HG03139 (cell line): ENCODE measurements around the gene ZCCHC24.

Source experiments
- ATAC-seq: cut with Tn5 transposase; IDR thresholded peaks from one replicate; pipeline ENCODE4 v1.9.1; 2021; ENCODE audit not compliant: unreplicated experiment

ZCCHC24 gene

DNA sequence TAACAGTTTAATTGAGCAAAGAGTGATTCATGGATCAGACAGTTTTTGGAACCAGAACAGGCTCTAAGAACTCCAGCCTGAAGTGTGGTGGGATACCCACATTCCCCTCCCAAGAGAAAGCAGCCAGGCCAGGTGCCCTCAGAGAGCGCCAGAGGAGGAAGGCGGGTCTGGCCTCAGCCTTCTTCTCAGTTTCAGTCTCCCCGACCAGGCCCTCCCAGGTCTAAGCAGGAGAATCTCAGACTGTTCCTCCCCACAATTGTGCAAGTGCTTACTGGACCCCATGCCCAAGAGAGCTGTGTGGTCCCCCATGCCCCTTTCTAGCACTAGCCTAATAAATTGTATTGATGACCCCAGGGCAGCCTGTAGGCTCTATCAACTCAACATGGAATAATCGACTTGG is 72.6 kb downstream of the ZCCHC24 start:
- no peak for ATAC-seq

DNA sequence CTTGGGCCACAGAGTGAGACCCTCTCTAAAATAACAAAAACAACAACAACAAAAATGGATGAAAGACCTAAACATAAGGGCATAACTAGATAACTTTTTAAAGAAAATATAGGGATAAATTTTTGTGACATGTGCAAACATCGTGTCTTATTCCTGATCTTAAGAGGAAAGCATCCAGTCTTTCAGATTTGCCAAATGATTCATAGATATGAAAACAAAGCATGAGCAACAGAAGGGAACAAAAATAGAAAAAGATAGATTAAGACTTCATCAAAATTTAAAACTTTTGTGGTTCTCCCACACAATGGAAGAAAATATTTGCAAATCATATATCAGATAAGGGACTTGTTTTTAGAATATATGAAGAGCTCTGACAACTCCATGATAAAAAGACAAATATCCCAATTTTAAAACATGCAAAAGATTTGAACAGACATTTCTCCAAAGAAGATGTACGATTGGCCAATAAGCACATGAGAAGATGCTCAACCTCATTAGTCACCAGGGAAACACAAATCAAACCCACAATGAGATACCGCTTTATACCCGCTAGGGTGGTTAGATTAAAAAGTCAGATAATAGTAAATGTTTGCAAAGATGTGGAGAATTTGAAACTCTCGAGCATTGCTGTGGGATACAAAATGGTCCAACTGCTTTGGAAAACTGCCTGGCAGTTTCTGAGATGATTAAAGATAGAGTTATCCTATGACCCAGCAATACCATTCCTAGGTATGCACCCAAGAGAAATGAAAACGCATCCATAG is 77.8 kb downstream of the ZCCHC24 start:
- ATAC-seq = no peak

DNA sequence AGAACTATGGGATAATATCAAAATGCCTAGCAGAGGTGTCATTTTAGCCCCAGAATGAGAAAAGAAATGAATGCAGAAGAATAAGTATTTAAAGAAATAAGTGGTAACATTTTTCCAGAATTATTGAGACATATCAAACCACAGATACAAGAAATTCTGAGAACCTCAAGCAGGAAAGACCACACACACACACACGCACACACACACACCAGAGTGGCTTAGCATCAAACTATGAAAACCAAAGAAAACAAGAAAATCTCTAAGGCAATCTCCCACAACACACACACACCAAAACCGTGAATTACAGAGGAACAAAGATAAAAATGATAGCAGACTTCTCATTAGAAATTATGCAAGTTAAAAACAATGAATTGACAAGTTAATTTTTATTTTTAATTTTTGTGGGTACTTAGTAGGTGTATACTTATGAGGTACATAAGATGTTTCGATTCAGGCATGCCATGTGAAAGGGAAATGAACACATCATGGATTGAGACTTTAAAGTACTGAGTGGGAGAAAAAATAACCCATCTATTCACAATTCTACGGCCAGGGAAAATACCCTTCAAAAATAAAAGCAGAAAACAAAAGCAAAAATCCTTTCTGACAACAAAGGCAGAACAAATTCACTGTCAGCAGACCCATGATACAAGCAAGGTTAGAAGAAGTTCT is 83.6 kb downstream of the ZCCHC24 start:
- no peak for ATAC-seq

DNA sequence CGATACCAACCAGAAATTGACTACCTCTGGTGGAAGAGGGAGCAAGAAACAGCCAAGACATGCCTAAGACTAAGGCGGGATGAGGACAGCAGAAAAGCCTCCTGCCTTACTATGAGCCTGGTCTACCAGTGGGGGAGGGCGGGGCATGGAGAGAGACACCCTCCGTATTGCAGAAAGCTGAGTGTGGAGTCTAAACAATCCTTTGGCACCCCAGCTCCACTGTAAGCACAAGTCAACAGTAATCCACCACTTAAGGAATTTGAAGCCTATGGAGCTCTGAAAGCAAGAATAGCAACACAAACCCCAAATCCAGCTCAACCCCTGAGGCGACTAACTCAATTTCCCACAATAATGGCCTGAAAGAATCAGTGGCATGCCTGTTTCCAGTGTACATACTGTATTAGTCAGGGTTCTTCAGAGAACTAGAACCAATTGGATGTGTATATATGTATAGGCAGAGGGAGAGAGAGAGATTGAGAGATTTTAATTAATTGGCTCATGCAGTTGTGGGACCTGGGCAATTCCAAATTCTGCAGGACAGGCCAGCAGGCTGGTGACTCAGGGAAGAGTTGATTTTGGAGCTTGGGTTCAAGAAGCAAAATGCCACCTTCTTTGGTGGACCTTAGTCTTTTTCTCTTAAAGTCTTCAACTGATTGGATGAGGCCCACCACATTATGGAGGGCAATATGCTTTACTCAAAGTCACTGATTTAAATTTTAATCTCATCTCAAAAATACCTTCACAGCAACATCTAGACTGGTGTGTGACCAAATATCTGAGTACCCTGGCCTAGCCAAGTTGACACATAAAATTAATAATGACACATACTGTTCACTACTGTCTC is 84.7 kb downstream of the ZCCHC24 start:
- ATAC-seq = no peak

GRCh38 chr10:79359816-79360498 is 85.5 kb downstream of the ZCCHC24 start:
- no peak for ATAC-seq

DNA sequence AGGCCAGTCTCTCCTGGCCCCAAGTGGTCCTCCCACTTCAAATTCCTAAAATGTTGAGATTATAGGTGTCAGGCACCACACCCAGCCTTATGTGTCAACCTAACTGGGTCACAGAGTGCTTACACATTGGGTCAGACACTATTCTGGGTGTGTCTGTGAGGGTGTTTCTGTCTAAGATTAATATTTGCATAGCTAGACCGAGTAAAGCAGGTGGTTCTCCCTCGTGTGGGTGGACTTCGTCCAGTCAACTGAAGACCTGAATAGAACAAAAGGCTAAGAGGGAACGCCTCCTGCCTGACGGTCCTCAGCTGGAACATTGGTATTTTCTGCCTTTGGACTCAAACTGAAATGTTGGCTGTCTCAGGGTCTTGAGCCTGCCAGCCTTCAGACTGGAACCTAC is 86.6 kb downstream of the ZCCHC24 start:
- ATAC-seq = no peak

- ATAC-seq = no peak
Observed at GRCh38 chr10:79357180-79357579, 88.2 kb downstream of the ZCCHC24 start.

DNA sequence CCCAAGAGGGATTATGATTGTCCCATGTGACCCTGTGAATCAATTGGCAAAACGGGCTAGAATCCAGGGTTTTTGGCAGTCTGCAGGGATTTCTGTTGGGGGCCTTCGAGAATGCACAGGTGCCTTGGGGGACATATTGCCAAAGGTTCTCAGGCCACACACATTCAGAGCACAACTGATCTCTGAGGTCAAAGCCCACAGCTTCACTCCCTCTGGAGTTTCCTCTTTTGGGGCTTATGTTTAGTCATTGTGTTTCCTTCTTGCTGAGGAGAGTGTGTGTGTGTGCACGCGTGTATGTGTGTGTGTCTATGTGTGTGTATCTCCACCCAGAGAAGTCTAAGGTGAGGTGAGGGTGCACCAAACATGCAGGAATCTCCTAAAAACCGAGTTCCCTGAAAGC is 89.3 kb downstream of the ZCCHC24 start:
- ATAC-seq = no peak

DNA sequence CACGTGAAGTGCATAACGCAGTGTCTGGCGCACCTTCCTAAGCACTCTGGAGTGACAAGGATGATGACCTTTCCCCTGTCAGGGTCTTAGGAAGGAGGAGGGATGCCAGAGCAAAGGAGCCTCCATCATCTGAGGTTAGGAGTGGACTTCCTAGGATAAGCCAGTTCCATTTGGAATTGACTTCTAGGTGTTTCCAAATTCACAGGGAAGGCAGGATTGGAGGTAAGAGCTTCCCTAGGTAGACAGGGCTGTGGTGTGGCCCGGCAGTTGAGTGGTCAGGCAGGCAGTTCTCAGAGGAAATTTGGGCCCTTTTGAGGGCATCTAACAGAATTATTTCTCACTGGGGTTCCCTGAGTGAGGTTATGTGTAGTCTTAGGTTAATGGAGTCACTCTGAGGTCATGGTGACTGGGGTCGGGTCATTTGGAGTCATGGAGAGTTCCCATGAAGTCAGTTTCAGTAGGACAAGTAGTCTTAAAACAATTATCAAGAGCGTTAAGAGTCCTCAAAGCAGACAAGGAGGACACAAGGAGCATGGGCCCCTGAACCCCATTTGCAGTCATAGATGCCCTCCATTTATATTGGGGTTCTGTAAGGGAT is 89.9 kb downstream of the ZCCHC24 start:
- ATAC-seq = no peak

GRCh38 chr10:79354615-79355014 is 90.8 kb downstream of the ZCCHC24 start:
- no peak for ATAC-seq

DNA sequence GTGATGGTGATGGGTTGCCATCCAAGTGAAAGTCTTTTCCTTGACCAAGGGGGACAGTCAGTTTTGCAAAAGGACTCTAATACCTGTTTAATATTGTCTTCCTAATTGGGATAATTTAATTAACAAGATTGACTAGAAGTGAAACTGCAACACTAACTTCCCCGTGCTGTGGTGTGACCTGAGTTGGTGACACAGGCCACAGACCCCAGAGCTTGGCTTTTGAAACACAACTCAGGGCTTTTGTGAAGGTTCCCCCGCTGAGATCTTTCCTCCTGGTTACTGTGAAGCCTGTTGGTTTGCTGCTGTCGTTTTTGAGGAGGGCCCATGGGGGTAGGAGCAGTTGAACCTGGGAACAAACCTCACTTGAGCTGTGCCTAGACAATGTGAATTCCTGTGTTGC is 91.3 kb downstream of the ZCCHC24 start:
- no peak for ATAC-seq

GRCh38 chr10:79353726-79354125 is 91.7 kb downstream of the ZCCHC24 start:
- ATAC-seq = no peak

DNA sequence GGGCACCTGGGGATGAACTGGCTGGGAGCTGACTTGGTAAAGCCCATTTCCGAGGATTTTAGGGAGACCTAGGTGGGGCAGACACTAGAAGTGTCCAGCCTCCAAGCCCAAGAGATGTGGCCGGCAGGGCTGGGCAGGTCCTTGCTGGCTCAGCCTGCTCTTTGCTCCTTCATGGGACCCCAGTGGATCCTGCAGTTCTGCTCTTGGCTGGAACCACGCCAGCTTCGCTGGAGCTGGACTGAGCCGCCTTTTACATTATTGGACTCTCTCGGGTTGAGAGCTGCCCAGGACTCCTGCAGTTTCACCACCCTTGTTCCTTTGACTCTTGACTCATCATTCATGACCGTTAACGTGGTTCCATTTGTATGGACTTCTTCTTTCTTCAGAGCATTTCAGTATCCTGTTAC is 92.4 kb downstream of the ZCCHC24 start:
- ATAC-seq = no peak

DNA sequence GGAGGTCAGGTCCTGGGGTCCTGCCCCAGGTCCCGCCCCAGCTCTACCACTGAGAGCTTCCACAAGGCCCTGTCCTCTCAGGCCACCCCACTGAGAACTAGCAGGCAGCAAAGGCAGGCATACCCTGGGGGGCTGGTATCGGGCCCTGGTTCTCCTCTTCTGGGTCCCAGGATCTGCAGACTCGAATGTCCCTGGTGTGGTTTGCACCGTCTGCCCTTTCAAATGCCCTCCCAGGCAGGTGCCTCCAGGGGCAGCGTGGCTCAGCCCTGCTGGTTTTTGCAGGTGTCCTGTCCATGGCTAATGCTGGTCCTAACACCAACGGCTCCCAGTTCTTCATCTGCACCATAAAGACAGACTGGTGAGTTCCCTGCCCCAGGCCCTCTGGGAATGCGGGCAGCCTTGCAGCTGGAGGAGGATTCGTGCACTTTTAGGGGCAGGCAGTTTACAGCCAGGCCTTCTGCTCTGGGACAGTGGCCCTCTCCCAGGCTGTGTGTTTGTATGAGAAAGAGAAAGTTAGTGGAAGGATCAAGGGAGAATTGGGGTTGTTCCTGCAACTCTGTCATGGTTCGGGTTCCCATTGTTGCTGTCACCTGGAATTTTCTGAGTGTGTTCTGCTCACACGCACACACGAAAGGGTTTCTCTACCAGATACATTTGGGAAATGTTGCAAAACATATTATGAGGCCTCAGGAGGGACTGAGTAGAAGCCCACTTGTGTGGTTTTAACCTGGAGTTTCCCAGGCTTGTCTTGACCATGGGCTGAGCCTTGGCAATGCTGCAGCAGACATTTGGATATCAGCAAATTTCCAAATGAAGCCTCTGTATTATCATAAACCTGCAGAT is 93.2 kb downstream of the ZCCHC24 start:
- ATAC-seq = no peak

DNA sequence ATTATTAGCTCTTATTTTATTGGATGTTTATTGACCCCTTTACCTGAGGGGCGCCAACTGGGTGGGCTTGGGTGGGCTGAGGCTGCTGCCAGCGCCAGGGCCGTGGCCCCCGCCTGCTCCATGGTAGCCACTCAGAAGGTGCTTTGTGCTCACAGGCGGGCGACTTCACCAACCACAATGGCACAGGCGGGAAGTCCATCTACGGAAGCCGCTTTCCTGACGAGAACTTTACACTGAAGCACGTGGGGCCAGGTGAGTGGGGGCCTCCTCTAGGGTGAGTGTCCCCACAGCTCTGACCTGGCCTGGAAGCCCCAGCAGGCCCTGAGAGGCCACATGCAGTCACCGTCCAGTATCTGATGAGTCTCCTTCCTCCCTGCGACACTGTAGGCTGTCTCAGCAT is 94.1 kb downstream of the ZCCHC24 start:
- ATAC-seq = no peak

DNA sequence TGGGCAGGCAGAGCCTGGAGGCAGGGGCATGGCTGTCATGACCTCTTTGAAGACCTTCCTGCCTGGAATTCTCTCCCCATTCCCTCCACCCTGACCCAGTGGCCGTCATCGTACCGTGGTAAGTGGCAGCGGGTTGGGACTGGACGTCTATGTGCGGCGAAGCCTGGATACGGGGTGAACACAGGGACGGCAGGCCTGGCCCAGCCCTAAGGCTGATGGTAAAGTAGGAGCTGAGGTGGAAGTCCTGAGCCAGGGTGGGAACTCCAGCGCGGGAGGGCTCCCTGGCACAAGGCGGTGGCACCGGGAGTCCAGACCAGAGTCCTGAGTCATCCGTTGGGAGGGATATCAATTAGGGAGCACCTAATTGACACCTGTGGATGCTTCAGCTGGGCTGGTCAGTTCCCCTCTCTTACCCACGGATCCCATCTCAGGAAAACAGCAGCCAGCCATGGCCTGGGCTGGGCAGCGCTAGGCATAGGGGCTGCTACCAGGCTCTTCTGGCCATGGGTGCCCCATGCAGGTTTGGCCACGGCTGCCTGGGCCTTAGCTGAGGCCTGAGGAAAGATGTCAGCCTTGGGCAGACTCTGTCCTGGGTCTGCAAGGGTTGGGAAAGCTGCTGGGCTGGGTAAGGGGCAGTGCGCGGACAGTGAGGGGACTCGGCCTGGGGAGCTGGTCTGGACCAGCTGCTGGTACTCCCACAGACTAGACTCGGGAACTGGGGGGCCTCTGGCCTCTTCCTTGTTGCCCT is 94.8 kb downstream of the ZCCHC24 start:
- no peak for ATAC-seq

GRCh38 chr10:79349766-79350406 is 95.5 kb downstream of the ZCCHC24 start:
- ATAC-seq = no peak

DNA sequence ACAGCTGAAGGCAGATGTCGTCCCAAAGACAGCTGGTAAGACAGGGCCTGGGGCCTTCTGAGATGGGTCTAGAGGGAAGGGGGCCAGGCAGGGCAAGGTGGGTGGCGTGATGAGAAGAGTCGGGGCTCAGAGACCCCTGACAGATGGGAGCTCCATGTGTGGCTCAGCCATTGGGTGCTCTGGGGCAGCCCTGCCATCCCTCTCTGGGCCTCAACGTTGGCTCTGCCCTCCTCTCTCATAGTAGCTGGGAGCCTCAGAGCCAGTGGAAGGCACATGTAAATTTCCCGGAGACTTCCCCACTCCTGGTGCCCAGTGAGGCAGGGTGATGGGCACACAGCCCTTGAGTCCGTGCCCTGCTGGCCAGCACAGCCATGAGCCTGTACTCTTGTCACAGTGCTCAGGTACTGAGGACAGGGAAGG is 96.3 kb downstream of the ZCCHC24 start:
- no peak for ATAC-seq

DNA sequence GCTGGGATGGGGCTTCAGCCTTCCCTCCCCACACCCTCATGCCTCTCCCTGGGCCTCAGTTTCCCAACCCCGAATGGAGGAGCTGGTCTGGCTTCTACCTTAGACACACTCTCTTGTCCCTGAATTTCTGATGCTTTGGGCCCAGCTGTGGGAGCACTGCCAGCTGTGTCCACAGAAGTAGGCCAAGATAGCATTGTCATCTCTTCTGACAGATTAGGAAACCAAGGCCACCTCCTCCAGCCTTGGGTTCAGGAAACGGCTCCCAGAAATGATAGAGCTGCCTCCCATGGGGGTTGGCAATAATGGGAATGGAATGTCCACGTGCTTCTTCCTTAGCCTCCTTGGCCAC is 96.8 kb downstream of the ZCCHC24 start:
- no peak for ATAC-seq
